K562 (cell line): ENCODE results near the gene EIF3I. TPM values are rescaled to one million over a fixed set of nuclear protein-coding genes. Genes with fewer than 3 reads are reported as not detected.
A peak's percentile ranks its signal among the peaks of the same experiment; 100 is the strongest.

Source experiments
- CXXC5 ChIP-seq: fragments of 250-450 bp; sonication (Bioruptor Pico); IDR thresholded peaks from 2 replicates; pipeline ENCODE4 v1.8.0; 2022; ENCODE audit warnings: inconsistent platforms, mild to moderate bottlenecking, moderate library complexity
- JUN ChIP-seq, 2 experiments: sonication (generic) in 1 of 2; formaldehyde crosslinking in 1 of 2; IDR thresholded peaks; 2 replicates each; pipeline versions ENCODE4 v1.6.1 to v1.8.0; 2012 to 2022; ENCODE audit warnings: borderline replicate concordance in 2 of 2, mild to moderate bottlenecking in 2 of 2, improper control_type of control experiment in 1 of 2, low read depth in 1 of 2, low read length in 1 of 2, missing genetic modification reagents in 1 of 2
- KDM4B ChIP-seq, 2 experiments: fragments of 450-650 bp in 1 of 2; sonication (generic) in 1 of 2; IDR thresholded peaks; 2 replicates each; pipeline ENCODE4 v1.6.1; 2016 to 2017; ENCODE audit warnings: borderline replicate concordance in 2 of 2, antibody characterized with exemption in 1 of 2, low read depth in 1 of 2, mild to moderate bottlenecking in 1 of 2
- NCOA1 ChIP-seq: fragments of 450-650 bp; IDR thresholded peaks from 2 replicates; pipeline ENCODE4 v1.6.1; 2016; ENCODE audit warnings: low read depth
- POLR3G ChIP-seq: IDR thresholded peaks from 2 replicates; pipeline ENCODE4 v1.6.1; 2011; ENCODE audit not compliant: insufficient read length, insufficient replicate concordance; ENCODE audit errors: extremely low read depth
- RB1 ChIP-seq: fragments of 450-650 bp; IDR thresholded peaks from 2 replicates; pipeline ENCODE4 v1.6.1; 2017; ENCODE audit warnings: low read depth, mild to moderate bottlenecking
- SAP30 ChIP-seq: fragments of 200-600 bp; sonication (generic); IDR thresholded peaks from 2 replicates; pipeline ENCODE4 v1.6.1; 2012; ENCODE audit warnings: borderline replicate concordance, low read depth, mild to moderate bottlenecking, moderate library complexity, low read length, control low read depth, inconsistent platforms; ENCODE audit not compliant: insufficient read depth, poor library complexity, severe bottlenecking
- ZKSCAN3 ChIP-seq: fragments of 250-450 bp; sonication (Bioruptor Pico); IDR thresholded peaks from 2 replicates; pipeline ENCODE4 v1.4.0; 2020
- ZNF253 ChIP-seq: fragments of 250-450 bp; sonication (Bioruptor Pico); conservative IDR thresholded peaks from 2 replicates; pipeline ENCODE4 v1.6.1; 2021; ENCODE audit warnings: mild to moderate bottlenecking
- ZNF395 ChIP-seq: fragments of 200-800 bp; sonication (Bioruptor generic); IDR thresholded peaks from 2 replicates; pipeline ENCODE4 v1.6.1; 2017; ENCODE audit warnings: missing genetic modification characterization, missing compliant biosample characterization
- ZNF512 ChIP-seq: IDR thresholded peaks from 2 replicates; pipeline ENCODE4 v1.6.1; 2016; ENCODE audit warnings: missing genetic modification characterization, missing compliant biosample characterization
- ZNF583 ChIP-seq: fragments of 250-450 bp; sonication (Bioruptor Pico); IDR thresholded peaks from 2 replicates; pipeline ENCODE4 v1.4.0; 2020
- polyA plus RNA-seq, 8 experiments: library from polyadenylated mRNA; depleted of rRNA in 4 of 8; stranded (reverse) in 5 of 8; unstranded in 3 of 8; fragments of >200 nt; fragmentation: Nextera tagmentation in 2 of 8; fragmentation: Illumina TruSeq in 1 of 8; extraction: Ambion mirVana in 2 of 8; extraction: Trizol in 1 of 8; gene quantifications; 2 replicates each; pipeline versions ENCODE4 v1.2.1 to v1.2.3, GENCODE V29; 2011 to 2014; ENCODE audit warnings: inconsistent platforms in 1 of 8, missing spikeins in 1 of 8
- total RNA-seq, 7 experiments: library from RNA; depleted of rRNA in 6 of 7; stranded (reverse); fragments of >200 nt in 6 of 7; fragmentation: Illumina TruSeq in 2 of 7; extraction: Trizol in 2 of 7; gene quantifications; 2 replicates each; pipeline versions ENCODE4 v1.2.1 to v1.2.3, GENCODE V29; 2011 to 2021; ENCODE audit warnings: low replicate concordance in 1 of 7
- TF ChIP-seq, protein P1 (sequence below), 2 experiments: fragments of 150-350 bp in 1 of 2; IDR thresholded peaks; 2 replicates each; pipeline ENCODE4 v1.6.1; 2012 to 2016; ENCODE audit warnings: low read depth in 2 of 2, low read length in 2 of 2, mild to moderate bottlenecking in 1 of 2, moderate library complexity in 1 of 2
- TF ChIP-seq, protein P2 (sequence below): sonication (generic); formaldehyde crosslinking; IDR thresholded peaks from 2 replicates; pipeline ENCODE4 v1.8.1; 2023; ENCODE audit warnings: mild to moderate bottlenecking, missing genetic modification reagents, moderate library complexity
- TF ChIP-seq, protein P3 (sequence below), 2 experiments: fragments of 450-650 bp; conservative IDR thresholded peaks; 2 replicates each; pipeline ENCODE4 v1.6.1; 2017; ENCODE audit warnings: mild to moderate bottlenecking in 2 of 2, moderate library complexity in 2 of 2

Gene EIF3I
- total and polyA plus RNA-seq, 9 of the 15 experiments (the other 6 are each of a cell fraction or from before 2014, with no cell fraction given) = 414 to 1,526 (median 635) TPM

DNA sequence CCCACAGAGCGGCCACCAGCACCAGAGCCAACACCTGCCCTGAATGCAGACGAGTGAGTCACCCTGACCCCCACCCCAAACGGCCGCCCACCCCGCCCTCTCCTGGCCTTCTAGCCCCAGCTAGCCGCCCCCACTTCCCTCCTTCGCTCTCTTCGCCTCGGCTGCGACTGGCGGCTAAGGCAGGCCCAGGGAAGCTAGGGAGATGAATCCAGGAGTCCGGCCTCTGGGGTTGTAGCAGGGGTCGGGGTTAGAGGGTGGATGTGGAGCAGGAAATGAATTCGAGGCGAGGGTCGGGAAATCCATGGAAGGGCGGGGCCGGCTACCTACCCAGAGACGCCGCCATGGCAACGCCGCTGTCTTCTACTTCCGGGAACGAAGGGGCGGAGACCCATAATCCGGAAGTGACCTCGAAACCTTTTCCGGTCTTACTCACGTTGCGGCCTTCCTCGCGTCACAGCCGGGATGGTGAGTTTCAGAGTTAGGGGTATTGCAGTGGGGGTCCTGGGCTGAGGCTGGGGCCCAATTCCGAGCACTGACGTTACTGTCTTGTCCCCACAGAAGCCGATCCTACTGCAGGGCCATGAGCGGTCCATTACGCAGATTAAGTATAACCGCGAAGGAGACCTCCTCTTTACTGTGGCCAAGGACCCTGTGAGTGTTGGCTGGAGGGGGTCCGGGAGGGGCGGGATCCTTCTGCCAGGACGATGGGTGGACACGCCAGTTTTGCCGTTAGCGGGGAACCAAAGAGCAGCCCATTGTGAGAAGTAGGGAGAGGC, at the start of gene EIF3I, which contains the start of gene TMEM234 (continued):
- TF ChIP-seq SAP30 = peak; percentile 92
- TF ChIP-seq KDM4B (IDR thresholded peaks at IDR 0.05; ENCODE audit: borderline replicate concordance in 2 of 2, low read depth in 1 of 2) = peak in 1 of 2 experiments; percentile 90; a peak in 2 of 4 replicates
- peak; percentile 64 for TF ChIP-seq CXXC5 (CRISPR knock-in tag)
- TF ChIP-seq, protein P1, sequence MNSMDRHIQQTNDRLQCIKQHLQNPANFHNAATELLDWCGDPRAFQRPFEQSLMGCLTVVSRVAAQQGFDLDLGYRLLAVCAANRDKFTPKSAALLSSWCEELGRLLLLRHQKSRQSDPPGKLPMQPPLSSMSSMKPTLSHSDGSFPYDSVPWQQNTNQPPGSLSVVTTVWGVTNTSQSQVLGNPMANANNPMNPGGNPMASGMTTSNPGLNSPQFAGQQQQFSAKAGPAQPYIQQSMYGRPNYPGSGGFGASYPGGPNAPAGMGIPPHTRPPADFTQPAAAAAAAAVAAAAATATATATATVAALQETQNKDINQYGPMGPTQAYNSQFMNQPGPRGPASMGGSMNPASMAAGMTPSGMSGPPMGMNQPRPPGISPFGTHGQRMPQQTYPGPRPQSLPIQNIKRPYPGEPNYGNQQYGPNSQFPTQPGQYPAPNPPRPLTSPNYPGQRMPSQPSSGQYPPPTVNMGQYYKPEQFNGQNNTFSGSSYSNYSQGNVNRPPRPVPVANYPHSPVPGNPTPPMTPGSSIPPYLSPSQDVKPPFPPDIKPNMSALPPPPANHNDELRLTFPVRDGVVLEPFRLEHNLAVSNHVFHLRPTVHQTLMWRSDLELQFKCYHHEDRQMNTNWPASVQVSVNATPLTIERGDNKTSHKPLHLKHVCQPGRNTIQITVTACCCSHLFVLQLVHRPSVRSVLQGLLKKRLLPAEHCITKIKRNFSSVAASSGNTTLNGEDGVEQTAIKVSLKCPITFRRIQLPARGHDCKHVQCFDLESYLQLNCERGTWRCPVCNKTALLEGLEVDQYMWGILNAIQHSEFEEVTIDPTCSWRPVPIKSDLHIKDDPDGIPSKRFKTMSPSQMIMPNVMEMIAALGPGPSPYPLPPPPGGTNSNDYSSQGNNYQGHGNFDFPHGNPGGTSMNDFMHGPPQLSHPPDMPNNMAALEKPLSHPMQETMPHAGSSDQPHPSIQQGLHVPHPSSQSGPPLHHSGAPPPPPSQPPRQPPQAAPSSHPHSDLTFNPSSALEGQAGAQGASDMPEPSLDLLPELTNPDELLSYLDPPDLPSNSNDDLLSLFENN (IDR thresholded peaks at IDR 0.05; ENCODE audit: low read depth in 2 of 2, low read length in 2 of 2) = peak in 1 of 2 experiments; percentile 20; a peak in 1 of 4 replicates
- TF ChIP-seq JUN (IDR thresholded peaks at IDR 0.05; ENCODE audit: borderline replicate concordance, low read depth, low read length) = peak; percentile 49; the same call in 1 of the 2 replicates
- TF ChIP-seq JUN (CRISPR knock-in tag; IDR thresholded peaks at IDR 0.05; ENCODE audit: borderline replicate concordance) = no peak
- TF ChIP-seq, protein P2, sequence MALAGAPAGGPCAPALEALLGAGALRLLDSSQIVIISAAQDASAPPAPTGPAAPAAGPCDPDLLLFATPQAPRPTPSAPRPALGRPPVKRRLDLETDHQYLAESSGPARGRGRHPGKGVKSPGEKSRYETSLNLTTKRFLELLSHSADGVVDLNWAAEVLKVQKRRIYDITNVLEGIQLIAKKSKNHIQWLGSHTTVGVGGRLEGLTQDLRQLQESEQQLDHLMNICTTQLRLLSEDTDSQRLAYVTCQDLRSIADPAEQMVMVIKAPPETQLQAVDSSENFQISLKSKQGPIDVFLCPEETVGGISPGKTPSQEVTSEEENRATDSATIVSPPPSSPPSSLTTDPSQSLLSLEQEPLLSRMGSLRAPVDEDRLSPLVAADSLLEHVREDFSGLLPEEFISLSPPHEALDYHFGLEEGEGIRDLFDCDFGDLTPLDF = 0 out of 2 replicates have a peak, but pooled peaks have one; percentile 69
- no peak for TF ChIP-seq ZNF253 (CRISPR knock-in tag)
- TF ChIP-seq POLR3G = no peak
- no peak for TF ChIP-seq ZNF583 (CRISPR knock-in tag)
- no peak for TF ChIP-seq ZNF512 (tag)
- no peak for TF ChIP-seq ZKSCAN3 (CRISPR knock-in tag)
- peak; percentile 23; the same call in 1 of the 2 replicates for TF ChIP-seq RB1
- TF ChIP-seq, protein P3, sequence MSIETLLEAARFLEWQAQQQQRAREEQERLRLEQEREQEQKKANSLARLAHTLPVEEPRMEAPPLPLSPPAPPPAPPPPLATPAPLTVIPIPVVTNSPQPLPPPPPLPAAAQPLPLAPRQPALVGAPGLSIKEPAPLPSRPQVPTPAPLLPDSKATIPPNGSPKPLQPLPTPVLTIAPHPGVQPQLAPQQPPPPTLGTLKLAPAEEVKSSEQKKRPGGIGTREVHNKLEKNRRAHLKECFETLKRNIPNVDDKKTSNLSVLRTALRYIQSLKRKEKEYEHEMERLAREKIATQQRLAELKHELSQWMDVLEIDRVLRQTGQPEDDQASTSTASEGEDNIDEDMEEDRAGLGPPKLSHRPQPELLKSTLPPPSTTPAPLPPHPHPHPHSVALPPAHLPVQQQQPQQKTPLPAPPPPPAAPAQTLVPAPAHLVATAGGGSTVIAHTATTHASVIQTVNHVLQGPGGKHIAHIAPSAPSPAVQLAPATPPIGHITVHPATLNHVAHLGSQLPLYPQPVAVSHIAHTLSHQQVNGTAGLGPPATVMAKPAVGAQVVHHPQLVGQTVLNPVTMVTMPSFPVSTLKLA (conservative IDR thresholded peaks at IDR 0.05) = peak; percentile 77 to 93
- peak; percentile 40; the same call in 1 of the 2 replicates for TF ChIP-seq NCOA1
- TF ChIP-seq ZNF395 = peak; percentile 32; the same call in 1 of the 2 replicates
